COLO668 (cell line): Measurements from ENCODE around the gene LSAMP.
A peak's percentile ranks its signal among the peaks of the same experiment; 100 is the strongest.

Experiments used
- DNase-seq: peaks from one replicate; lab custom pipeline; 2025; ENCODE audit not compliant: unreplicated experiment; lab: John Stamatoyannopoulos, UW

The LSAMP gene

GRCh38 chr3:116179091-116179490, 266.2 kb downstream of the LSAMP start:
- DNase-seq: no peak

GRCh38 chr3:116176974-116177555, 268.2 kb downstream of the LSAMP start:
- no peak for DNase-seq

GRCh38 chr3:116166121-116166520, 279.2 kb downstream of the LSAMP start:
- no peak for DNase-seq

- DNase-seq: no peak
Observed at GRCh38 chr3:116165641-116166040, 279.6 kb downstream of the LSAMP start.

- no peak for DNase-seq
Observed at GRCh38 chr3:116165135-116165534, 280.2 kb downstream of the LSAMP start.

- DNase-seq: no peak
Observed at GRCh38 chr3:116164039-116164438, 281.2 kb downstream of the LSAMP start.

GRCh38 chr3:116161575-116162525, 283.4 kb downstream of the LSAMP start:
- DNase-seq: no peak

GRCh38 chr3:116160594-116160993, 284.7 kb downstream of the LSAMP start:
- no peak for DNase-seq

GRCh38 chr3:116155841-116156240, 289.4 kb downstream of the LSAMP start:
- no peak for DNase-seq

- DNase-seq: no peak
Observed at GRCh38 chr3:116154389-116154788, 290.9 kb downstream of the LSAMP start.

- DNase-seq: no peak
Observed at GRCh38 chr3:116153174-116153573, 292.1 kb downstream of the LSAMP start.

- DNase-seq: no peak
Observed at GRCh38 chr3:116150655-116151167, 294.6 kb downstream of the LSAMP start.

- peak; percentile 5 for DNase-seq
Observed at GRCh38 chr3:116148881-116149851, 296.1 kb downstream of the LSAMP start.

- DNase-seq: no peak
Observed at GRCh38 chr3:116145613-116146012, 299.7 kb downstream of the LSAMP start.

GRCh38 chr3:116141724-116142123, 303.6 kb downstream of the LSAMP start:
- DNase-seq: no peak

GRCh38 chr3:116140100-116140689, 305.1 kb downstream of the LSAMP start:
- DNase-seq: no peak

- no peak for DNase-seq
Observed at GRCh38 chr3:116139641-116140040, 305.6 kb downstream of the LSAMP start.

- DNase-seq: no peak
Observed at GRCh38 chr3:116135457-116136085, 309.7 kb downstream of the LSAMP start.

GRCh38 chr3:116129187-116129946, 315.9 kb downstream of the LSAMP start:
- DNase-seq: no peak
